ENCODE results near the gene FEZF2.

GRCh38 chr3:62323241-62323640 lies 50.1 kb downstream of the FEZF2 start:
- TF ChIP-seq USF1 (CRISPR knock-in tag; IDR thresholded peaks at IDR 0.05) (no peak), ATF1 (CRISPR knock-in tag; IDR thresholded peaks at IDR 0.05) (no peak), NR2C2 (CRISPR knock-in tag; IDR thresholded peaks at IDR 0.05) (no peak), JUN (CRISPR knock-in tag; IDR thresholded peaks at IDR 0.05) (no peak), FOXP1 (CRISPR knock-in tag; IDR thresholded peaks at IDR 0.05; ENCODE audit: borderline replicate concordance) (no peak), CREB1 (CRISPR knock-in tag; IDR thresholded peaks at IDR 0.05) (no peak), TEAD4 (CRISPR knock-in tag; IDR thresholded peaks at IDR 0.05) (no peak)
- TF ChIP-seq, protein P1, sequence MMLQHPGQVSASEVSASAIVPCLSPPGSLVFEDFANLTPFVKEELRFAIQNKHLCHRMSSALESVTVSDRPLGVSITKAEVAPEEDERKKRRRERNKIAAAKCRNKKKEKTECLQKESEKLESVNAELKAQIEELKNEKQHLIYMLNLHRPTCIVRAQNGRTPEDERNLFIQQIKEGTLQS (CRISPR knock-in tag; conservative IDR thresholded peaks at IDR 0.05), result no peak
- TF ChIP-seq, protein P2, sequence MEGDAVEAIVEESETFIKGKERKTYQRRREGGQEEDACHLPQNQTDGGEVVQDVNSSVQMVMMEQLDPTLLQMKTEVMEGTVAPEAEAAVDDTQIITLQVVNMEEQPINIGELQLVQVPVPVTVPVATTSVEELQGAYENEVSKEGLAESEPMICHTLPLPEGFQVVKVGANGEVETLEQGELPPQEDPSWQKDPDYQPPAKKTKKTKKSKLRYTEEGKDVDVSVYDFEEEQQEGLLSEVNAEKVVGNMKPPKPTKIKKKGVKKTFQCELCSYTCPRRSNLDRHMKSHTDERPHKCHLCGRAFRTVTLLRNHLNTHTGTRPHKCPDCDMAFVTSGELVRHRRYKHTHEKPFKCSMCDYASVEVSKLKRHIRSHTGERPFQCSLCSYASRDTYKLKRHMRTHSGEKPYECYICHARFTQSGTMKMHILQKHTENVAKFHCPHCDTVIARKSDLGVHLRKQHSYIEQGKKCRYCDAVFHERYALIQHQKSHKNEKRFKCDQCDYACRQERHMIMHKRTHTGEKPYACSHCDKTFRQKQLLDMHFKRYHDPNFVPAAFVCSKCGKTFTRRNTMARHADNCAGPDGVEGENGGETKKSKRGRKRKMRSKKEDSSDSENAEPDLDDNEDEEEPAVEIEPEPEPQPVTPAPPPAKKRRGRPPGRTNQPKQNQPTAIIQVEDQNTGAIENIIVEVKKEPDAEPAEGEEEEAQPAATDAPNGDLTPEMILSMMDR (IDR thresholded peaks at IDR 0.05), result no peak
- TF ChIP-seq, protein P3, sequence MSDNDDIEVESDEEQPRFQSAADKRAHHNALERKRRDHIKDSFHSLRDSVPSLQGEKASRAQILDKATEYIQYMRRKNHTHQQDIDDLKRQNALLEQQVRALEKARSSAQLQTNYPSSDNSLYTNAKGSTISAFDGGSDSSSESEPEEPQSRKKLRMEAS (CRISPR knock-in tag; IDR thresholded peaks at IDR 0.05), result no peak

All from WTC11 (cell line).